Epithelial cell of proximal tubule (primary cell): ENCODE results near the gene LRRC45. TPM values are rescaled to one million over a fixed set of nuclear protein-coding genes. Genes with fewer than 3 reads are reported as not detected.

Experiments used
- DNase-seq: peaks from one replicate; pipeline ENCODE4 v3.0.0-alpha.2; 2011; ENCODE audit warnings: low read depth
- H3K4me3 ChIP-seq: 2 replicates; pipeline ENCODE4 v1.5.1; 2011; ENCODE audit warnings: low read depth, mild to moderate bottlenecking, low read length
- total RNA-seq: library from RNA; depleted of rRNA; stranded (reverse); fragments of >200 nt; gene quantifications from 2 replicates; pipeline ENCODE4 v1.2.3, GENCODE V29; 2015
- TF ChIP-seq, protein P1 (sequence below): conservative IDR thresholded peaks from 2 replicates; pipeline ENCODE4 v1.5.1; 2012; ENCODE audit warnings: low read depth, mild to moderate bottlenecking, low read length

Gene LRRC45
- total RNA-seq, 1 donor from 2014 or later: 44.5 TPM

GRCh38 chr17:82045936-82046484 lies 22.9 kb downstream of the LRRC45 start:
- no peak for DNase-seq
- TF ChIP-seq, protein P1, sequence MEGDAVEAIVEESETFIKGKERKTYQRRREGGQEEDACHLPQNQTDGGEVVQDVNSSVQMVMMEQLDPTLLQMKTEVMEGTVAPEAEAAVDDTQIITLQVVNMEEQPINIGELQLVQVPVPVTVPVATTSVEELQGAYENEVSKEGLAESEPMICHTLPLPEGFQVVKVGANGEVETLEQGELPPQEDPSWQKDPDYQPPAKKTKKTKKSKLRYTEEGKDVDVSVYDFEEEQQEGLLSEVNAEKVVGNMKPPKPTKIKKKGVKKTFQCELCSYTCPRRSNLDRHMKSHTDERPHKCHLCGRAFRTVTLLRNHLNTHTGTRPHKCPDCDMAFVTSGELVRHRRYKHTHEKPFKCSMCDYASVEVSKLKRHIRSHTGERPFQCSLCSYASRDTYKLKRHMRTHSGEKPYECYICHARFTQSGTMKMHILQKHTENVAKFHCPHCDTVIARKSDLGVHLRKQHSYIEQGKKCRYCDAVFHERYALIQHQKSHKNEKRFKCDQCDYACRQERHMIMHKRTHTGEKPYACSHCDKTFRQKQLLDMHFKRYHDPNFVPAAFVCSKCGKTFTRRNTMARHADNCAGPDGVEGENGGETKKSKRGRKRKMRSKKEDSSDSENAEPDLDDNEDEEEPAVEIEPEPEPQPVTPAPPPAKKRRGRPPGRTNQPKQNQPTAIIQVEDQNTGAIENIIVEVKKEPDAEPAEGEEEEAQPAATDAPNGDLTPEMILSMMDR: no peak
- no peak overlapping the region for H3K4me3 ChIP-seq

GRCh38 chr17:82046903-82047302 lies 23.8 kb downstream of the LRRC45 start:
- TF ChIP-seq, protein P1: no peak
- H3K4me3 ChIP-seq: no peak overlapping the region
- DNase-seq: no peak

- TF ChIP-seq, protein P1: no peak
- no peak for DNase-seq
- H3K4me3 ChIP-seq: no peak overlapping the region
These were observed 24.3 kb downstream of the LRRC45 start for GRCh38 chr17:82047379-82047778.

- no peak overlapping the region for H3K4me3 ChIP-seq
- TF ChIP-seq, protein P1: no peak
- DNase-seq: no peak
These were observed 24.9 kb downstream of the LRRC45 start for GRCh38 chr17:82047914-82048570.

DNA sequence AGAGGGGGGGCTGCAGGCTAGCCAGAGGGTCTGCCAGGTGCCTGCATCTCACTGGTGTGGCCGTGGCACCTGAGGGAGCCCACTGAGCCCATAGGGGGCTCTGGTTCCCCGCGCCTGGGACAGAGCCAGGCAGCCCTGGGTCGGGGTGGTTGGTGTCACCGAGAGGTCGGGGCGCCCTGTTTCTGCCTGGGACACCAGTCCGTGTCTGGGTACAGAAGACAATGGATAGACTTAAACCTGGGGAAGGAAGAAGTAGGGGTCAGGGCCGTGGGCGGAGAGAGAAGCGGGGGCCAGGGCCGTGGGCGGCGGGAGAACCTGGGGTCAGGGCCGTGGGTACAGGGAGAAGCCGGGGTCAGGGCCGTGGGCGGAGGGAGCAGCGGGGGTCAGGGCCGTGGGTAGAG lies 25.5 kb downstream of the LRRC45 start:
- TF ChIP-seq, protein P1: no peak
- DNase-seq: no peak
- H3K4me3 ChIP-seq: no peak overlapping the region

DNA sequence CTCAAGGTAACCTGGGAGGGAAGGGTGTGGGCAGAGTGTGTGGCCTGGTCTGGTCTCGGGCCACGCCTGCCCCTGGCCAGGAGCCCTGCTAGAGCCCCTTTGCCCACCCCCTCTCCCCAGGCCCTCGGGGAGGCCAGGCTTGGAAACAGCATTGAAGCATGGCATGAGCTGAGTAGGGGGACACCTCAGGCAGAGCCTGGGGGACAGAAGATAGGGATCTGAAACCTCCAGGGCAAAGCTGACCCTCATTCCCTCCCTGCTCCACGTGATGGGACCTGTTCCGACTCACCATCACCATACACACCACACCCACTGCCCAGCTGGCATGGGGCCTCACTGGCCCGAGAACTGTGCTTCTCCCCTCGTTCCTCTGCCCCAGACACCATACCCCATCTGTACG lies 26.0 kb downstream of the LRRC45 start:
- TF ChIP-seq, protein P1: no peak
- DNase-seq: no peak
- H3K4me3 ChIP-seq: no peak overlapping the region

GRCh38 chr17:82049521-82049971 lies 26.4 kb downstream of the LRRC45 start:
- H3K4me3 ChIP-seq: no peak overlapping the region
- no peak for DNase-seq

More at GRCh38 chr17:82049521-82049971, 26.4 kb downstream of the LRRC45 start:
- TF ChIP-seq, protein P1: no peak
